Heart right ventricle (tissue), 16 donors: ENCODE results near the gene RNF222. TPM values are rescaled to one million over a fixed set of nuclear protein-coding genes. Genes with fewer than 3 reads are reported as not detected.

ENCODE experiments used
- ATAC-seq, 8 donors: fragments of 200-7000 bp; cut with Tn5 transposase; one replicate each; pipeline ENCODE4 v1.9.1; 2020; ENCODE audit warnings: mild to moderate bottlenecking in 8 of 8, moderate library complexity in 8 of 8, moderate number of reproducible peaks in 1 of 8
- DNase-seq, 2 donors: peaks; one replicate each; pipeline ENCODE4 v3.0.0-alpha.2; 2020
- H3K27ac ChIP-seq, 10 donors: fragments of 200-600 bp; sonication (generic) in 2 of 10; one replicate each; pipeline versions ENCODE4 v1.5.0 to v1.8.0; 2020 to 2022; ENCODE audit warnings: mild to moderate bottlenecking in 3 of 10
- H3K27me3 ChIP-seq, 7 donors: fragments of 200-600 bp; one replicate each; pipeline ENCODE4 v1.8.0; 2021 to 2022; ENCODE audit warnings: mild to moderate bottlenecking in 2 of 7
- H3K36me3 ChIP-seq, 9 donors: fragments of 200-600 bp; sonication (generic) in 1 of 9; one replicate each; pipeline versions ENCODE4 v1.5.0 to v1.8.0; 2020 to 2022; ENCODE audit warnings: mild to moderate bottlenecking in 2 of 9
- H3K4me1 ChIP-seq, 9 donors: fragments of 200-600 bp; sonication (generic) in 1 of 9; one replicate each; pipeline versions ENCODE4 v1.5.0 to v1.8.0; 2020 to 2022; ENCODE audit warnings: mild to moderate bottlenecking in 4 of 9
- H3K4me3 ChIP-seq, 10 donors: fragments of 200-600 bp; sonication (generic) in 2 of 10; one replicate each; pipeline versions ENCODE4 v1.5.0 to v1.8.0; 2020 to 2022; ENCODE audit warnings: mild to moderate bottlenecking in 7 of 10, moderate library complexity in 2 of 10
- H3K9me3 ChIP-seq, 11 donors: fragments of 200-600 bp in 10 of 11; sonication (generic) in 2 of 11; one replicate each; pipeline versions ENCODE4 v1.5.0 to v1.8.0; 2013 to 2022; ENCODE audit warnings: mild to moderate bottlenecking in 2 of 11, control low read depth in 1 of 11, moderate library complexity in 1 of 11
- CTCF ChIP-seq, 9 donors: fragments of 200-600 bp; sonication (generic) in 2 of 9; IDR thresholded peaks; one replicate each; pipeline versions ENCODE4 v1.5.0 to v1.8.0; 2021 to 2022; ENCODE audit warnings: antibody characterized with exemption in 9 of 9, mild to moderate bottlenecking in 5 of 9, moderate library complexity in 1 of 9
- WGBS, 2 donors: extraction: QIAGEN DNeasy Blood & Tissue Kit; methylation state at CpG; one replicate each; pipeline ENCODE4 v1.1.7; 2013; ENCODE audit warnings: inconsistent platforms in 1 of 2; 5-methylcytosine and 5-hydroxymethylcytosine counted together
- intact Hi-C, 10 donors: fragments of 100-400 bp; cut with DNase I; formaldehyde crosslinking; loops; one replicate each; pipeline versions ENCODE4 v1.11.1 to v1.14.2; 2022
- polyA plus RNA-seq, 2 donors: library from polyadenylated mRNA; stranded (reverse); fragments of 200-250 nt; gene quantifications; one replicate each; pipeline ENCODE4 v1.2.3, GENCODE V29; 2013
- total RNA-seq, 10 donors: library from RNA; stranded (reverse); fragmentation: NEBNext Ultra II Directional in 3 of 10; extraction: Animal tissue kit (Norgen Biotek cat#: 25700) in 3 of 10; gene quantifications; one replicate each; pipeline versions ENCODE4 v1.2.1 to v1.2.4, GENCODE V29; 2021 to 2023
- donor health status: Arrhythmogenic right ventricular cardiomyopathy.
- donor health status: ischemic (EF 13 %, LVEDD 7.1; RV severe dilation, severe dysfunction).
- donor health status: healthy with polysubstance abuse.
- donor health status: DM: no; HTN: yes; CAD: no.
- donor health status: DM: no; HTN: no; CAD: no.
- donor health status: ischemic (EF 25% LVEDD 6.9; RV normal size, moderate dysfunction).
- donor health status: ischemic (EF 25% LVEDD 5.7; RV mildly dilated, moderate dysfunction).
- donor health status: healthy.
- donor health status: DM: yes; HTN: yes; CAD: no.
- donor health status: Ischemic cardiomyopathy.
- donor health status: ischemic (EF 35%, LVEDD 5.7; RV mildly dilated, moderate dysfunction).
- donor health status: nonischemic (EF 11% LVEDD 7.7; RV severe dilation, severe dysfunction).
- donor health status: DM: yes; HTN: yes; CAD: no.
- donor health status: PGD.
- donor health status: ischemic (EF 29% LVEDD 5.4; RV normal size, mild dysfunction).
- donor health status: nonischemic (EF 23%, LVEDD 6.1; RV moderate dilation, normal function).

The RNF222 gene
- total and polyA plus RNA-seq, 12 donors, result not detected

- no peaks in the 10 kb centered on the region for H3K9me3 ChIP-seq
- peaks cover 0 to 6% (median 0%) of the 10 kb centered on the region in 7 donors for H3K27me3 ChIP-seq
- DNase-seq (peak; percentile 87 to 90), ATAC-seq (peak; percentile 87 to 96 (median 94))
- WGBS, 2 donors, result 24 to 26% methylated on average over 19 of the region's 19 CpGs
- no peaks in the 10 kb centered on the region for H3K36me3 ChIP-seq
- intact Hi-C loops, result loop anchor here (1.0 to 10.0 kb wide), 15 partner anchors 65 to 485 kb away; partner anchors contain the start of gene CCDC42 (in 1 of the 10)
- TF ChIP-seq CTCF (IDR thresholded peaks at IDR 0.05), result peak; percentile 74 to 92 (median 87)
- H3K4me3 ChIP-seq, result no peak overlapping the region
- no peak overlapping the region for H3K27ac ChIP-seq
- peaks cover 0 to 23% (median 4%) of the 10 kb centered on the region in 9 donors for H3K4me1 ChIP-seq
Measured at GRCh38 chr17:8409966-8410882, 12.6 kb upstream of the RNF222 start.

GRCh38 chr17:8408371-8408770, 10.7 kb upstream of the RNF222 start:
- Histone ChIP-seq H3K4me3 (no peak overlapping the region), H3K36me3 (no peaks in the 10 kb centered on the region), H3K27me3 (peaks cover 0 to 2% (median 0%) of the 10 kb centered on the region in 7 donors), H3K4me1 (peaks cover 0 to 19% (median 4%) of the 10 kb centered on the region in 9 donors), H3K9me3 (no peaks in the 10 kb centered on the region), H3K27ac (no peak overlapping the region)
- no peak for TF ChIP-seq CTCF (IDR thresholded peaks at IDR 0.05)
- ATAC-seq (no peak), DNase-seq (no peak)
- intact Hi-C loops, result loop anchor here in 1 of 10 donors (10.0 kb wide), 1 partner anchor 486 kb away; no protein-coding TSS in a partner anchor
- WGBS, 2 donors, result 65 to 66% methylated on average over 14 of the region's 14 CpGs

- DNase-seq, result no peak
- Histone ChIP-seq H3K4me3 (no peak overlapping the region), H3K36me3 (no peaks in the 10 kb centered on the region), H3K9me3 (no peaks in the 10 kb centered on the region), H3K27me3 (peaks cover 0 to 2% (median 0%) of the 10 kb centered on the region in 7 donors), H3K27ac (no peak overlapping the region), H3K4me1 (peaks cover 0 to 10% (median 4%) of the 10 kb centered on the region in 9 donors)
- no peak for ATAC-seq
- intact Hi-C loops, result loop anchor here in 1 of 10 donors (10.0 kb wide), 1 partner anchor 489 kb away; no protein-coding TSS in a partner anchor
- 89 to 90% methylated on average over 2 of the region's 2 CpGs for WGBS, 2 donors
- no peak for TF ChIP-seq CTCF (IDR thresholded peaks at IDR 0.05)
Measured at GRCh38 chr17:8406174-8406573, 8.5 kb upstream of the RNF222 start.

- no peak for TF ChIP-seq CTCF (IDR thresholded peaks at IDR 0.05)
- Histone ChIP-seq H3K36me3 (no peaks in the 10 kb centered on the region), H3K9me3 (no peaks in the 10 kb centered on the region), H3K4me1 (peaks cover 0 to 7% (median 3%) of the 10 kb centered on the region in 9 donors), H3K4me3 (no peak overlapping the region), H3K27me3 (peaks cover 0 to 7% (median 0%) of the 10 kb centered on the region in 7 donors), H3K27ac (no peak overlapping the region)
- ATAC-seq, result no peak
- no peak for DNase-seq
- 81 to 89% methylated on average over 11 of the region's 11 CpGs for WGBS, 2 donors
- intact Hi-C loops, result loop anchor here in 1 of 10 donors (10.0 kb wide), 1 partner anchor 489 kb away; no protein-coding TSS in a partner anchor
Measured at GRCh38 chr17:8405499-8406016, 7.9 kb upstream of the RNF222 start.
